Measurements from ENCODE around the gene BARD1. TPM values are rescaled to one million over a fixed set of nuclear protein-coding genes. Genes with fewer than 3 reads are reported as not detected.

BARD1 gene
- total RNA-seq, 1 experiment from 2014 or later = 43.2 TPM

- CTCF ChIA-PET = no interaction called here
- no peaks in the 10 kb centered on the region for H3K36me3 Mint-ChIP-seq (ENCODE audit: insufficient read depth, unreplicated experiment)
- intact Hi-C loops (cut with micrococcal nuclease; ENCODE audit: unreplicated experiment) = no loop called here
- no peaks in the 10 kb centered on the region for H3K27me3 Mint-ChIP-seq (ENCODE audit: unreplicated experiment)
- H3K9me3 Mint-ChIP-seq (ENCODE audit: low read depth, unreplicated experiment) = no peaks in the 10 kb centered on the region
- no peak overlapping the region for H3K4me3 Mint-ChIP-seq (ENCODE audit: low read depth, unreplicated experiment)
- no peak for TF ChIP-seq CTCF (IDR thresholded peaks at IDR 0.05; ENCODE audit: unreplicated experiment)
- H3K4me1 Mint-ChIP-seq (ENCODE audit: low read depth, unreplicated experiment) = peaks cover 4% of the 10 kb centered on the region
- H3K27ac Mint-ChIP-seq (ENCODE audit: unreplicated experiment) = no peak overlapping the region
- no peak for DNase-seq
- no TSS peak for BruUV-seq (replicated peaks)
These were observed 132.9 kb downstream of the BARD1 start for GRCh38 chr2:214676421-214677089.

All from Calu3 (cell line).